ENCODE results near the gene UBE3D.

- TF ChIP-seq POLR2A (IDR thresholded peaks at IDR 0.05) (no peak), CTCF (IDR thresholded peaks at IDR 0.05) (no peak)
Observed at GRCh38 chr6:82957171-82957867, 108.3 kb downstream of the UBE3D start.

Measured in sigmoid colon (tissue), 3 donors.